B cell (primary cell): ENCODE measurements around the gene ALG3. TPM values are rescaled to one million over a fixed set of nuclear protein-coding genes. Genes with fewer than 3 reads are reported as not detected.

ENCODE experiments used
- ATAC-seq: fragments of 200-7000 bp; cut with Tn5 transposase; one replicate; pipeline ENCODE4 v1.10.0; 2021; ENCODE audit warnings: low read depth, mild to moderate bottlenecking, moderate number of reproducible peaks, moderate library complexity
- CTCF ChIA-PET: fragments of 350-600 bp; sonication (Branson Sonifier 250); formaldehyde crosslinking; loops from one replicate; lab custom pipeline; 2021; ENCODE audit warnings: antibody characterized with exemption, inconsistent platforms; lab: Charles Lee
- POLR2A ChIA-PET: fragments of 350-600 bp; sonication (Branson Sonifier 250); formaldehyde crosslinking; loops from one replicate; lab custom pipeline; 2021; ENCODE audit warnings: antibody characterized with exemption; lab: Charles Lee
- DNase-seq: peaks from one replicate; pipeline ENCODE4 v3.0.0; 2013
- H2AFZ ChIP-seq: 2 replicates; pipeline ENCODE4 v1.6.1; 2012; ENCODE audit warnings: mild to moderate bottlenecking, low read depth, low read length; ENCODE audit not compliant: insufficient read depth, poor library complexity, severe bottlenecking
- H3K27ac ChIP-seq, 2 donors: 1 replicate in 1 of 2; 2 replicates in 1 of 2; pipeline ENCODE4 v1.5.1; 2012 to 2013; ENCODE audit warnings: low read length in 2 of 2, mild to moderate bottlenecking in 2 of 2, moderate library complexity in 1 of 2
- H3K27me3 ChIP-seq, 4 experiments: fragments of 200-600 bp in 1 of 4; sonication (generic) in 1 of 4; replicated peaks in 1 of 4; 1 replicate in 2 of 4; 2 replicates in 2 of 4; pipeline versions ENCODE4 v1.6.1 to v1.7.0; 2013 to 2016; ENCODE audit warnings: low read length in 3 of 4, mild to moderate bottlenecking in 2 of 4, mixed read lengths in 1 of 4, moderate library complexity in 1 of 4; ENCODE audit not compliant: insufficient read depth in 4 of 4, control insufficient read depth in 3 of 4; ENCODE audit errors: control extremely low read depth in 1 of 4
- H3K36me3 ChIP-seq, 2 experiments: replicated peaks in 1 of 2; 1 replicate in 1 of 2; 2 replicates in 1 of 2; pipeline versions ENCODE4 v1.6.1 to v1.7.1; 2013; ENCODE audit warnings: low read length in 1 of 2; ENCODE audit not compliant: insufficient read depth in 2 of 2, control insufficient read depth in 1 of 2; ENCODE audit errors: control extremely low read depth in 1 of 2, extremely low read depth in 1 of 2
- H3K4me1 ChIP-seq, 2 donors: fragments of 200-600 bp in 1 of 2; sonication (generic) in 1 of 2; 1 replicate in 1 of 2; 2 replicates in 1 of 2; pipeline versions ENCODE4 v1.5.1 to v1.6.1; 2013 to 2017; ENCODE audit warnings: low read length in 2 of 2; ENCODE audit not compliant: control insufficient read depth in 2 of 2, insufficient read depth in 2 of 2
- H3K4me2 ChIP-seq: replicated peaks from 2 replicates; pipeline ENCODE3; 2012; ENCODE audit warnings: mild to moderate bottlenecking, low read depth, low read length; ENCODE audit not compliant: poor library complexity, severe bottlenecking
- H3K4me3 ChIP-seq, 5 experiments: fragments of 200-600 bp in 1 of 5; sonication (generic) in 1 of 5; 1 replicate in 3 of 5; 2 replicates in 2 of 5; pipeline versions ENCODE4 v1.5.1 to v1.7.0; 2011 to 2016; ENCODE audit warnings: low read length in 4 of 5, mild to moderate bottlenecking in 4 of 5, low read depth in 2 of 5, control low read depth in 1 of 5, moderate library complexity in 1 of 5; ENCODE audit not compliant: insufficient read depth in 1 of 5; ENCODE audit errors: control extremely low read depth in 1 of 5, extremely low read depth in 1 of 5
- H3K79me2 ChIP-seq: fragments of 200-600 bp; sonication (generic); one replicate; pipeline ENCODE4 v1.6.0; 2016; ENCODE audit warnings: low read length; ENCODE audit not compliant: control insufficient read depth, insufficient read depth
- H3K9ac ChIP-seq: fragments of 200-600 bp; sonication (generic); 2 replicates; pipeline ENCODE4 v1.6.1; 2017; ENCODE audit warnings: mild to moderate bottlenecking, low read length, moderate library complexity
- H3K9me3 ChIP-seq, 3 donors: one replicate each; pipeline versions ENCODE4 v1.6.1 to v1.7.1; 2013; ENCODE audit warnings: low read length in 2 of 3; ENCODE audit not compliant: control insufficient read depth in 2 of 3, insufficient read depth in 1 of 3; ENCODE audit errors: control extremely low read depth in 1 of 3
- H4K20me1 ChIP-seq: 2 replicates; pipeline ENCODE4 v1.6.0; 2012; ENCODE audit warnings: mild to moderate bottlenecking, low read length; ENCODE audit not compliant: insufficient read depth, control insufficient read depth, poor library complexity, severe bottlenecking
- H3K27ac Mint-ChIP-seq: one replicate; pipeline ENCODE4 v1.8.0; 2021; ENCODE audit warnings: mixed read lengths
- H3K27me3 Mint-ChIP-seq: one replicate; pipeline ENCODE4 v1.8.0; 2021; ENCODE audit warnings: mixed read lengths
- H3K4me1 Mint-ChIP-seq: one replicate; pipeline ENCODE4 v1.8.0; 2021; ENCODE audit warnings: mixed read lengths
- H3K4me3 Mint-ChIP-seq: one replicate; pipeline ENCODE4 v1.8.0; 2021; ENCODE audit warnings: mixed read lengths
- H3K9me3 Mint-ChIP-seq: one replicate; pipeline ENCODE4 v1.8.0; 2022; ENCODE audit warnings: mixed read lengths; ENCODE audit not compliant: insufficient read depth
- CTCF ChIP-seq: fragments of 200-600 bp; IDR thresholded peaks from one replicate; pipeline ENCODE4 v1.8.0; 2022; ENCODE audit warnings: antibody characterized with exemption, mild to moderate bottlenecking
- EZH2 ChIP-seq: IDR thresholded peaks from 2 replicates; pipeline ENCODE4 v1.6.1; 2012; ENCODE audit warnings: borderline replicate concordance, low read depth, mild to moderate bottlenecking, moderate library complexity, low read length; ENCODE audit not compliant: insufficient read depth, poor library complexity, severe bottlenecking
- WGBS: methylation state at CpG from one replicate; pipeline ENCODE4 v1.1.5; 2013; ENCODE audit warnings: missing lambda C conversion rate; ENCODE audit not compliant: insufficient coverage; 5-methylcytosine and 5-hydroxymethylcytosine counted together
- intact Hi-C: fragments of 100-400 bp; cut with micrococcal nuclease; formaldehyde crosslinking; loops from one replicate; pipeline ENCODE4 v1.10.0; 2022
- polyA plus RNA-seq: library from polyadenylated mRNA; depleted of rRNA; stranded (reverse); fragments of >200 nt; gene quantifications from 2 replicates; pipeline ENCODE4 v1.2.3, GENCODE V29; 2012
- total RNA-seq, 2 donors: library from RNA; stranded (reverse); fragments of 120-200 nt in 1 of 2; gene quantifications; 1 replicate in 1 of 2; 2 replicates in 1 of 2; pipeline versions ENCODE4 v1.2.3 to v1.2.4, GENCODE V29; 2013 to 2022

ALG3 gene
- total and polyA plus RNA-seq, 2 donors (not counting 1 experiment from before 2014, with no cell fraction given): 36.1 to 38.6 TPM

DNA sequence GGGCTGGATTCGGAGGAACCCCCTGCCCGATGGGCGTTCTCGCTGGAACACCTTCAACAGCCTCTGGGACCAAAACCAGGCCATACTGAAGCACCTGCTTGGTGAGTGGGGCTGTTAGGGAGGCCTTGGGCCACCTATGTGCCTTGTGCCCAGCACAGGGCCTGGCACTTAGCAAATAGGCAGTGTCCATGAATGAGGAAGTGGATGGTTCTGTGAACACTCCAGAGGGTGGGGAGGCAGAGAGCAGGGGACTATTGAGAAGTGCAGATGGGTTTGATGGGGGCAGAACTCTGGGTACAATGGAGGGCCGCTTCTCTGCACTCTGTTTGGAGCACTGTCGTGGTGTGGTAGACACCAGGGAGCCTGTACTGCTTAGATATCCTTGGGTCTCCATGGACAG is 28.6 kb upstream of the ALG3 start:
- H3K27me3 Mint-ChIP-seq: peaks cover 56% of the 10 kb centered on the region

GRCh38 chr3:184275961-184276910 is 27.5 kb upstream of the ALG3 start, which contains the start of gene ECE2:
TSS of gene ECE2 (plus strand) at chr3:184276022. CDS start at chr3:184276154, 132 bp downstream.
- H3K4me2 ChIP-seq: no peak within 1 kb of the TSS
- DNase-seq (peak; percentile 3), ATAC-seq (no peak)
- Mint-ChIP-seq H3K27me3 (peaks cover 60% of the 10 kb centered on the region), H3K4me3 (no peak within 1 kb of the TSS), H3K9me3 (no peaks in the 10 kb centered on the region), H3K27ac (no peak within 1 kb of the TSS), H3K4me1 (peaks cover 4% of the 10 kb centered on the region)
- no peak for TF ChIP-seq EZH2
- no peak for TF ChIP-seq CTCF
- H4K20me1 ChIP-seq: no peaks in the 10 kb centered on the region
- peaks cover 0 to 44% (median 17%) of the 10 kb centered on the region in 4 experiments for H3K27me3 ChIP-seq
- H3K9me3 ChIP-seq: peaks cover 0 to 11% (median 0%) of the 10 kb centered on the region in 3 donors
- peaks cover 0 to 5% of the 10 kb centered on the region in 2 donors for H3K4me1 ChIP-seq
- WGBS: 19% methylated on average over 60 of the region's 65 CpGs
- no peak within 1 kb of the TSS for H2AFZ ChIP-seq
- no peak within 1 kb of the TSS for H3K9ac ChIP-seq
- ChIA-PET POLR2A (no interaction called here), CTCF (no interaction called here)
- no peaks in the 10 kb centered on the region for H3K79me2 ChIP-seq
- no peak within 1 kb of the TSS for H3K27ac ChIP-seq
- H3K36me3 ChIP-seq: no peaks in the 10 kb centered on the region
- H3K4me3 ChIP-seq: no peak within 1 kb of the TSS
- intact Hi-C loops: no loop called here

More for the DNA sequence above, 28.6 kb upstream of the ALG3 start:
- Histone ChIP-seq H3K4me3 (no peak overlapping the region), H2AFZ (no peak overlapping the region), H3K9ac (no peak overlapping the region), H4K20me1 (no peaks in the 10 kb centered on the region), H3K4me1 (peaks cover 0 to 5% of the 10 kb centered on the region in 2 donors), H3K36me3 (no peaks in the 10 kb centered on the region), H3K4me2 (no peak overlapping the region), H3K27ac (no peak overlapping the region), H3K79me2 (no peaks in the 10 kb centered on the region), H3K27me3 (peaks cover 0 to 44% (median 17%) of the 10 kb centered on the region in 4 experiments), H3K9me3 (peaks cover 0 to 8% (median 0%) of the 10 kb centered on the region in 3 donors)
- 87% methylated on average over 6 of the region's 6 CpGs for WGBS
- intact Hi-C loops: no loop called here
- CTCF ChIA-PET: no interaction called here
- Mint-ChIP-seq H3K27ac (no peak overlapping the region), H3K4me1 (peaks cover 4% of the 10 kb centered on the region), H3K4me3 (no peak overlapping the region), H3K9me3 (no peaks in the 10 kb centered on the region)
- POLR2A ChIA-PET: no interaction called here
- DNase-seq: no peak
- no peak for TF ChIP-seq EZH2
- no peak for ATAC-seq
